ENCODE measurements around the gene BRMS1L. TPM values are rescaled to one million over a fixed set of nuclear protein-coding genes. Genes with fewer than 3 reads are reported as not detected.

The BRMS1L gene
- polyA plus RNA-seq, 1 donor from 2014 or later, result 30.8 TPM

DNA sequence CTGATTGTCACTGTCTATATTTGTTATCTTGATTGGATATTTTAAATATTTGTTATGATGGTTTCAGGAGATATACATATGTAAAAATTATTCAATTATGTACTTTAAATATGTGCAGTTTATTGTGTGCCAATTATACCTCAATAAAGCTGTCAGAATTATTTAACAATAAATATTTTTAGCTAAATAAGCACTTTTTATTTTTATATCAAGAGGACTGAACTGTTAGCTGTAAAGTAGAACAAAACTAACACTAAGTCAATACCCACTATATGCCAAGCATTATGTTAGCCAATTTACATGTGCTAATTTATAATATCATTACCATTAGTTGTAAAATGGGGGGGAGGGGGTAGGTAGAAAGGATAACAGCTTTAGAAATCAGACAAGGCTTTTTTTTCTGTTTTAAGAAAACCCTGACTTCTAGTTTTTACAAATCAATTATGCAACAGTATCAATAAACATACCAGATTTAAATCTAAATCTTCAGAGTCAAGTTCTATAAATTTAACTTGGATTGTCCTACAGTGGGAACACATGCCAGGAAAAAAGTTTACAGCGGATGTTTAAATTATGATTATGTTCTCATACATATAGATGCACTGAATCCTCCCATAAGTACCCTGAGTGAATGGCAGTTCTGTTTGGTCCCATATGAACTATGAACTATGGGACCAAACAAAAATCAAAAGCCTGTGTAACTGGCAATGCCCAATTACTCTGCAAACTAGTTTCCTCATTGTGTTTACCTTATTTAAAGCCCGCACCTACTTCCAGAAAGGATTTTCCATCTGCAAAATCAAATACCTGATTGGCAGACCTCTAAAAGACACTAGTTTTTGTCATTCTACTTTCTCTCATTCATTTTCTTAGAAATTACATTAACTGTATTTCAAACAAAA is 19.9 kb upstream of the BRMS1L start:
- Histone ChIP-seq H3K27ac (ENCODE audit: low read length) (no peak overlapping the region), H4K20me1 (ENCODE audit: insufficient read depth) (no peaks in the 10 kb centered on the region), H3K9ac (ENCODE audit: low read length) (no peak overlapping the region), H2AFZ (ENCODE audit: low read depth, low read length) (no peak overlapping the region), H3K79me2 (replicated peaks; ENCODE audit: insufficient read depth, low read length) (peaks cover 41% of the 10 kb centered on the region), H3K9me3 (ENCODE audit: low read length) (no peaks in the 10 kb centered on the region), H3F3A (ENCODE audit: insufficient read depth, low read length, poor library complexity, severe bottlenecking) (peaks cover 4% of the 10 kb centered on the region), H3K4me2 (ENCODE audit: low read length) (peak overlapping the region; percentile 39), H3K27me3 (ENCODE audit: insufficient read depth, low read depth, low read length) (no peaks in the 10 kb centered on the region), H3K9me2 (ENCODE audit: insufficient read depth, low read length) (no peaks in the 10 kb centered on the region), H3K36me3 (ENCODE audit: insufficient read depth, low read length) (no peaks in the 10 kb centered on the region), H3K4me3 (ENCODE audit: low read length) (peak overlapping the region; percentile 77)
- no peak for TF ChIP-seq EP300 (conservative IDR thresholded peaks at IDR 0.05; ENCODE audit: poor library complexity, severe bottlenecking)
- TF ChIP-seq SMC3 (conservative IDR thresholded peaks at IDR 0.05; ENCODE audit: poor library complexity), result no peak
- TF ChIP-seq, protein P1, sequence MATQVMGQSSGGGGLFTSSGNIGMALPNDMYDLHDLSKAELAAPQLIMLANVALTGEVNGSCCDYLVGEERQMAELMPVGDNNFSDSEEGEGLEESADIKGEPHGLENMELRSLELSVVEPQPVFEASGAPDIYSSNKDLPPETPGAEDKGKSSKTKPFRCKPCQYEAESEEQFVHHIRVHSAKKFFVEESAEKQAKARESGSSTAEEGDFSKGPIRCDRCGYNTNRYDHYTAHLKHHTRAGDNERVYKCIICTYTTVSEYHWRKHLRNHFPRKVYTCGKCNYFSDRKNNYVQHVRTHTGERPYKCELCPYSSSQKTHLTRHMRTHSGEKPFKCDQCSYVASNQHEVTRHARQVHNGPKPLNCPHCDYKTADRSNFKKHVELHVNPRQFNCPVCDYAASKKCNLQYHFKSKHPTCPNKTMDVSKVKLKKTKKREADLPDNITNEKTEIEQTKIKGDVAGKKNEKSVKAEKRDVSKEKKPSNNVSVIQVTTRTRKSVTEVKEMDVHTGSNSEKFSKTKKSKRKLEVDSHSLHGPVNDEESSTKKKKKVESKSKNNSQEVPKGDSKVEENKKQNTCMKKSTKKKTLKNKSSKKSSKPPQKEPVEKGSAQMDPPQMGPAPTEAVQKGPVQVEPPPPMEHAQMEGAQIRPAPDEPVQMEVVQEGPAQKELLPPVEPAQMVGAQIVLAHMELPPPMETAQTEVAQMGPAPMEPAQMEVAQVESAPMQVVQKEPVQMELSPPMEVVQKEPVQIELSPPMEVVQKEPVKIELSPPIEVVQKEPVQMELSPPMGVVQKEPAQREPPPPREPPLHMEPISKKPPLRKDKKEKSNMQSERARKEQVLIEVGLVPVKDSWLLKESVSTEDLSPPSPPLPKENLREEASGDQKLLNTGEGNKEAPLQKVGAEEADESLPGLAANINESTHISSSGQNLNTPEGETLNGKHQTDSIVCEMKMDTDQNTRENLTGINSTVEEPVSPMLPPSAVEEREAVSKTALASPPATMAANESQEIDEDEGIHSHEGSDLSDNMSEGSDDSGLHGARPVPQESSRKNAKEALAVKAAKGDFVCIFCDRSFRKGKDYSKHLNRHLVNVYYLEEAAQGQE (IDR thresholded peaks at IDR 0.05; ENCODE audit: borderline replicate concordance), result no peak
- TF ChIP-seq EZH2 (IDR thresholded peaks at IDR 0.05; ENCODE audit: borderline replicate concordance, insufficient read depth, low read length, poor library complexity, severe bottlenecking), result no peak
- no peak for TF ChIP-seq RAD21 (conservative IDR thresholded peaks at IDR 0.05)
- TF ChIP-seq TAF1 (IDR thresholded peaks at IDR 0.05; ENCODE audit: low read depth), result no peak
- no peak for TF ChIP-seq POLR2AphosphoS5 (IDR thresholded peaks at IDR 0.05)
- TF ChIP-seq, protein P2, sequence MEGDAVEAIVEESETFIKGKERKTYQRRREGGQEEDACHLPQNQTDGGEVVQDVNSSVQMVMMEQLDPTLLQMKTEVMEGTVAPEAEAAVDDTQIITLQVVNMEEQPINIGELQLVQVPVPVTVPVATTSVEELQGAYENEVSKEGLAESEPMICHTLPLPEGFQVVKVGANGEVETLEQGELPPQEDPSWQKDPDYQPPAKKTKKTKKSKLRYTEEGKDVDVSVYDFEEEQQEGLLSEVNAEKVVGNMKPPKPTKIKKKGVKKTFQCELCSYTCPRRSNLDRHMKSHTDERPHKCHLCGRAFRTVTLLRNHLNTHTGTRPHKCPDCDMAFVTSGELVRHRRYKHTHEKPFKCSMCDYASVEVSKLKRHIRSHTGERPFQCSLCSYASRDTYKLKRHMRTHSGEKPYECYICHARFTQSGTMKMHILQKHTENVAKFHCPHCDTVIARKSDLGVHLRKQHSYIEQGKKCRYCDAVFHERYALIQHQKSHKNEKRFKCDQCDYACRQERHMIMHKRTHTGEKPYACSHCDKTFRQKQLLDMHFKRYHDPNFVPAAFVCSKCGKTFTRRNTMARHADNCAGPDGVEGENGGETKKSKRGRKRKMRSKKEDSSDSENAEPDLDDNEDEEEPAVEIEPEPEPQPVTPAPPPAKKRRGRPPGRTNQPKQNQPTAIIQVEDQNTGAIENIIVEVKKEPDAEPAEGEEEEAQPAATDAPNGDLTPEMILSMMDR (IDR thresholded peaks at IDR 0.05; ENCODE audit: poor library complexity, severe bottlenecking), result no peak
- no peak for TF ChIP-seq MXI1 (conservative IDR thresholded peaks at IDR 0.05; ENCODE audit: poor library complexity, severe bottlenecking)

DNA sequence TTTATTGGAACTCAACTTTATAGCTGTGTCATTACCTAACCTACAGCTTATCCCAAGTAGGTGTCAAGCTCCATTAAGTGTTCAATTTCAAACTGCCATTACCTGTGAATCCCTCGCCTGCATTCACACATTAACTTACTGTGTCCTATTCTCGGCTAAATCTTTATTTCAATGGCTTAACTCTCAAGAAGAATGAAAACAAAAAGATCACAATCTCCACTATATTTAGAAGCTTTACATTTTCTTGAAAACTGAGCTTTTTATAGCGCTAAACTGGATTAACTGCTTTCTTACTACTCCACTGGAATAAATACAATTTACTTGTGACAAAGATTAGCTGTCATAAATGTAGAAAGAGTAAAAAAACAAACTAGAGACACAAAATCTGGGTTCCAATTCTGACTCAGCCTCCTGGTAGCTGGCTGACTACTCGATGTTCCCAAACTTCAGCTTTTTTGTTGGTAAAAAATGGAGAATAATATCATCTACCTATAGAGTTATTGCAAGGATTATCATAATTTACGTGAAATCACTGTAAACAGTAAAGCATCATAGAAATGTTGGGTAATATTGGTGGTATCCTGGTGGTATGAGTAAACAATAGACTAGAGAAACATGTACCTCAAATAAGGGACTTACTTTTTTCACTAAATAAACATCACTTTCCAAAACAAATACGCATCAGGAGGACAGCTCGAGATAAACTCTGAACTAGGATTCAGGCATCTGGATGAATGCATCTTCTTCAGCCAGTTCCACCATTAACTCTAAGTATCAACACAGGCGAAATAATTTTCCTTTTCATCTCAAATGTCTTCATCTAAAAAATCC is 18.8 kb upstream of the BRMS1L start:
- Histone ChIP-seq H3K4me2 (ENCODE audit: low read length) (peak overlapping the region; percentile 39), H4K20me1 (ENCODE audit: insufficient read depth) (no peaks in the 10 kb centered on the region), H3K27ac (ENCODE audit: low read length) (no peak overlapping the region), H3K36me3 (ENCODE audit: insufficient read depth, low read length) (no peaks in the 10 kb centered on the region), H3K27me3 (ENCODE audit: insufficient read depth, low read depth, low read length) (no peaks in the 10 kb centered on the region), H3K79me2 (replicated peaks; ENCODE audit: insufficient read depth, low read length) (peaks cover 38% of the 10 kb centered on the region), H3K9ac (ENCODE audit: low read length) (no peak overlapping the region), H3K9me3 (ENCODE audit: low read length) (no peaks in the 10 kb centered on the region), H3K9me2 (ENCODE audit: insufficient read depth, low read length) (no peaks in the 10 kb centered on the region), H3F3A (ENCODE audit: insufficient read depth, low read length, poor library complexity, severe bottlenecking) (peaks cover 4% of the 10 kb centered on the region), H2AFZ (ENCODE audit: low read depth, low read length) (no peak overlapping the region), H3K4me3 (ENCODE audit: low read length) (peak overlapping the region; percentile 77)
- no peak for TF ChIP-seq SMC3 (conservative IDR thresholded peaks at IDR 0.05; ENCODE audit: poor library complexity)
- TF ChIP-seq, protein P2 (IDR thresholded peaks at IDR 0.05; ENCODE audit: poor library complexity, severe bottlenecking), result no peak

Measured in neural cell (in vitro differentiated cells).